CD14-positive monocyte (primary cell): ENCODE measurements around the gene AOAH. TPM values are rescaled to one million over a fixed set of nuclear protein-coding genes. Genes with fewer than 3 reads are reported as not detected.

Source experiments
- DNase-seq, 3 donors: peaks; one replicate each; pipeline ENCODE4 v3.0.0-alpha.2; 2011 to 2022
- H2AFZ ChIP-seq: 2 replicates; pipeline ENCODE4 v1.6.0; 2012; ENCODE audit warnings: mild to moderate bottlenecking, low read depth, low read length, inconsistent platforms; ENCODE audit not compliant: insufficient read depth, poor library complexity, severe bottlenecking
- H3K27ac ChIP-seq, 2 donors: 1 replicate in 1 of 2; 2 replicates in 1 of 2; pipeline ENCODE4 v1.5.1; 2012 to 2013; ENCODE audit warnings: low read length in 2 of 2, control low read depth in 1 of 2, inconsistent platforms in 1 of 2, low read depth in 1 of 2, mild to moderate bottlenecking in 1 of 2
- H3K27me3 ChIP-seq, 2 donors: one replicate each; pipeline versions ENCODE4 v1.6.0 to v1.6.1; 2011 to 2013; ENCODE audit warnings: low read length in 2 of 2; ENCODE audit not compliant: control insufficient read depth in 2 of 2, insufficient read depth in 2 of 2
- H3K36me3 ChIP-seq, 2 donors: replicated peaks in 1 of 2; 1 replicate in 1 of 2; 2 replicates in 1 of 2; pipeline versions ENCODE4 v1.5.1 to v1.6.1; 2012 to 2013; ENCODE audit warnings: low read length in 2 of 2, control low read depth in 1 of 2, inconsistent platforms in 1 of 2, mild to moderate bottlenecking in 1 of 2; ENCODE audit not compliant: insufficient read depth in 2 of 2, control insufficient read depth in 1 of 2
- H3K4me1 ChIP-seq, 2 donors: 1 replicate in 1 of 2; 2 replicates in 1 of 2; pipeline versions ENCODE4 v1.5.1 to v1.6.1; 2012 to 2013; ENCODE audit warnings: low read length in 2 of 2, control low read depth in 1 of 2, inconsistent platforms in 1 of 2, mild to moderate bottlenecking in 1 of 2, moderate library complexity in 1 of 2; ENCODE audit not compliant: insufficient read depth in 2 of 2, control insufficient read depth in 1 of 2
- H3K4me2 ChIP-seq: replicated peaks from 2 replicates; pipeline ENCODE3; 2012; ENCODE audit warnings: low read length, moderate library complexity, mild to moderate bottlenecking; ENCODE audit not compliant: poor library complexity, severe bottlenecking; ENCODE audit errors: extremely low read depth
- H3K4me3 ChIP-seq, 3 experiments: fragments of 200-600 bp in 1 of 3; sonication (generic) in 1 of 3; replicated peaks in 1 of 3; 1 replicate in 2 of 3; 2 replicates in 1 of 3; pipeline ENCODE4 v1.5.1; 2011 to 2013; ENCODE audit warnings: low read length in 3 of 3, mild to moderate bottlenecking in 3 of 3, control low read depth in 2 of 3, low read depth in 2 of 3, inconsistent platforms in 1 of 3, moderate library complexity in 1 of 3
- H3K79me2 ChIP-seq: 2 replicates; pipeline ENCODE4 v1.6.0; 2012; ENCODE audit warnings: mild to moderate bottlenecking, control low read depth, inconsistent platforms, low read length, moderate library complexity; ENCODE audit not compliant: insufficient read depth
- H3K9ac ChIP-seq: 2 replicates; pipeline ENCODE4 v1.6.0; 2017; ENCODE audit warnings: low read length, mild to moderate bottlenecking; ENCODE audit not compliant: insufficient read depth, poor library complexity, severe bottlenecking
- H3K9me3 ChIP-seq, 2 donors: replicated peaks in 1 of 2; 1 replicate in 1 of 2; 2 replicates in 1 of 2; pipeline versions ENCODE4 v1.5.1 to v1.6.1; 2012 to 2013; ENCODE audit warnings: low read length in 2 of 2, control low read depth in 1 of 2; ENCODE audit not compliant: control insufficient read depth in 1 of 2, insufficient read depth in 1 of 2
- H4K20me1 ChIP-seq: 2 replicates; pipeline ENCODE4 v1.6.0; 2012; ENCODE audit warnings: mild to moderate bottlenecking, low read length, control low read depth, moderate library complexity; ENCODE audit not compliant: insufficient read depth
- H3K27ac Mint-ChIP-seq, 7 donors: one replicate each; pipeline ENCODE4 v1.8.0; 2020; ENCODE audit warnings: mild to moderate bottlenecking in 7 of 7, mixed read lengths in 7 of 7, moderate library complexity in 6 of 7, inconsistent platforms in 2 of 7
- H3K27me3 Mint-ChIP-seq, 3 donors: one replicate each; pipeline ENCODE4 v1.8.0; 2021 to 2022; ENCODE audit warnings: low read depth in 3 of 3, mild to moderate bottlenecking in 3 of 3, mixed read lengths in 3 of 3, moderate library complexity in 3 of 3, inconsistent platforms in 1 of 3
- H3K36me3 Mint-ChIP-seq, 2 donors: one replicate each; pipeline ENCODE4 v1.8.0; 2020; ENCODE audit warnings: mixed read lengths in 2 of 2, inconsistent platforms in 1 of 2, mild to moderate bottlenecking in 1 of 2
- H3K4me1 Mint-ChIP-seq: one replicate; pipeline ENCODE4 v1.8.0; 2020; ENCODE audit warnings: mild to moderate bottlenecking, mixed read lengths
- H3K4me3 Mint-ChIP-seq, 2 donors: one replicate each; pipeline ENCODE4 v1.8.0; 2020; ENCODE audit warnings: mild to moderate bottlenecking in 2 of 2, mixed read lengths in 2 of 2, moderate library complexity in 1 of 2
- H3K9me3 Mint-ChIP-seq, 7 donors: one replicate each; pipeline ENCODE4 v1.8.0; 2020 to 2022; ENCODE audit warnings: mixed read lengths in 7 of 7, mild to moderate bottlenecking in 6 of 7, moderate library complexity in 6 of 7, inconsistent platforms in 2 of 7
- WGBS: methylation state at CpG from one replicate; pipeline ENCODE4 v1.1.5; 2013; ENCODE audit warnings: missing lambda C conversion rate; ENCODE audit not compliant: insufficient coverage; 5-methylcytosine and 5-hydroxymethylcytosine counted together
- intact Hi-C, 2 donors: fragments of 100-400 bp; cut with micrococcal nuclease; formaldehyde crosslinking; loops; one replicate each; pipeline versions ENCODE4 v1.15.0 to v1.15.1; 2023
- polyA plus RNA-seq, 3 donors: library from polyadenylated mRNA; depleted of rRNA in 1 of 3; unstranded in 2 of 3; stranded (reverse) in 1 of 3; fragments of 300-500 nt in 2 of 3; fragments of >200 nt in 1 of 3; fragmentation: Illumina TruSeq in 2 of 3; gene quantifications; 1 replicate in 2 of 3; 2 replicates in 1 of 3; pipeline ENCODE4 v1.2.3, GENCODE V29; 2012 to 2021
- TF ChIP-seq, protein P1 (sequence below): fragments of 200-600 bp; IDR thresholded peaks from one replicate; pipeline ENCODE4 v1.8.0; 2022; ENCODE audit warnings: antibody characterized with exemption, mild to moderate bottlenecking

The AOAH gene
- polyA plus RNA-seq, 3 donors: 305 to 467 (median 349) TPM

DNA sequence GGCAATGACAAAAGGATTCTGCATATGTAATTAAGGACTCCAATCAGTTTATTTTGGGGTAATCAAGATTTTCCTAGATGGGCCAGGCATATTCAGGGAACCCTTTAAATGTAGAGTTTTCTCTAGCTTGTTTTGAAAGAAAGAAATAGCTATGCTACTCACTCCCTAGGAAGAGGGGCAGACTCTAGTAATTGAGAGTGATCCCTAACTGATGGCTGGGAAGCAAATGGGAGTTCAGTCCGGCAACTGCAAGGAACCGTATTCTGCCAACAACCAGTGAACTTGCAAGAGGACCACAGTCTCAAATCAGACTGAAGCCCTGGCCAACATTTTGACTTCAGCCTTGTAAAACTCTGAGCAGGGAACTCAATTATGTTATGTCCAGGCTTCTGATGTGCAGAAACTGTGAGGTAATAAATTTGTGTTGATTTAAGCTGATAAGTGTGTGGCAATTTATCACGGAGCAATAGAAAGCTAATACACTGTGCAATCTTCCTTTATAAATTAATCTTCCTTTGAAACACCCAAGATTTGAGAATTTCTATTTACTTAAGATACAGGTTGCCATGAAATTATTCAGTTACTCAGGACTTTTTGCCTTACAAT, 14.0 kb downstream of the AOAH start:
- peaks cover 28 to 64% of the 10 kb centered on the region in 2 donors for H3K36me3 ChIP-seq
- no peaks in the 10 kb centered on the region for H3K27me3 ChIP-seq
- no peak for DNase-seq
- Mint-ChIP-seq H3K27me3 (no peaks in the 10 kb centered on the region), H3K9me3 (peaks cover 3 to 12% (median 8%) of the 10 kb centered on the region in 7 donors), H3K4me3 (no peak overlapping the region), H3K4me1 (peaks cover 76% of the 10 kb centered on the region), H3K27ac (peak overlapping the region in 3 of 7 donors; percentile 46 to 57 (median 48)), H3K36me3 (peaks cover 62 to 77% of the 10 kb centered on the region in 2 donors)
- peaks cover 74% of the 10 kb centered on the region for H4K20me1 ChIP-seq
- peaks cover 87% of the 10 kb centered on the region for H3K79me2 ChIP-seq
- TF ChIP-seq, protein P1, sequence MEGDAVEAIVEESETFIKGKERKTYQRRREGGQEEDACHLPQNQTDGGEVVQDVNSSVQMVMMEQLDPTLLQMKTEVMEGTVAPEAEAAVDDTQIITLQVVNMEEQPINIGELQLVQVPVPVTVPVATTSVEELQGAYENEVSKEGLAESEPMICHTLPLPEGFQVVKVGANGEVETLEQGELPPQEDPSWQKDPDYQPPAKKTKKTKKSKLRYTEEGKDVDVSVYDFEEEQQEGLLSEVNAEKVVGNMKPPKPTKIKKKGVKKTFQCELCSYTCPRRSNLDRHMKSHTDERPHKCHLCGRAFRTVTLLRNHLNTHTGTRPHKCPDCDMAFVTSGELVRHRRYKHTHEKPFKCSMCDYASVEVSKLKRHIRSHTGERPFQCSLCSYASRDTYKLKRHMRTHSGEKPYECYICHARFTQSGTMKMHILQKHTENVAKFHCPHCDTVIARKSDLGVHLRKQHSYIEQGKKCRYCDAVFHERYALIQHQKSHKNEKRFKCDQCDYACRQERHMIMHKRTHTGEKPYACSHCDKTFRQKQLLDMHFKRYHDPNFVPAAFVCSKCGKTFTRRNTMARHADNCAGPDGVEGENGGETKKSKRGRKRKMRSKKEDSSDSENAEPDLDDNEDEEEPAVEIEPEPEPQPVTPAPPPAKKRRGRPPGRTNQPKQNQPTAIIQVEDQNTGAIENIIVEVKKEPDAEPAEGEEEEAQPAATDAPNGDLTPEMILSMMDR: no peak
- peak overlapping the region in 1 of 2 donors; percentile 65 for H3K27ac ChIP-seq
- H3K9me3 ChIP-seq: peaks cover 0 to 8% of the 10 kb centered on the region in 2 donors
- WGBS: 100% methylated on average over 2 of the region's 3 CpGs
- no peak overlapping the region for H2AFZ ChIP-seq
- H3K4me3 ChIP-seq: no peak overlapping the region
- intact Hi-C loops: no loop called here
- H3K4me1 ChIP-seq: peaks cover 9 to 24% of the 10 kb centered on the region in 2 donors
- H3K4me2 ChIP-seq: no peak overlapping the region
- H3K9ac ChIP-seq: no peak overlapping the region

DNA sequence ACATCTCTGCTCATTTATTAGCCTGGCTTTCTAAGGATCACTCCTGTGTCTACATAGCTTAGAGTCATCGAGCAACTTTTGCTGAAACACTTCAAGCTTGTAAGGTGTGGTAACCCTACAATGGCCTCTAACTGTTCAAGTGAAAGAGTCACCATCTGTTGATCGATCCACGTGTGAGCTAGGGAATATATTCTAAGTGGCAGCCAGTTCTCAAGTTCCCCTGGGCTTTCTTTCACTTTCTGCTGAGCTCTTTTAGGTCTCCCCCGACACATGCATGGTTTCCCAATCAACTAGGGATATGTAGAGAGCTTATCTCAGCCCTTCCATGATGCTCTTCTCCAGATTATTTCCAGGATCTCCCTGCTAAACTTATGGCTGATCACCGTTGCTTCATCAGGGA, 15.5 kb downstream of the AOAH start:
- H3K9me3 Mint-ChIP-seq: peaks cover 3 to 14% (median 11%) of the 10 kb centered on the region in 7 donors
- peaks cover 0 to 8% of the 10 kb centered on the region in 2 donors for H3K9me3 ChIP-seq
- H3K27me3 Mint-ChIP-seq: no peaks in the 10 kb centered on the region
- TF ChIP-seq, protein P1: no peak
- H3K4me1 ChIP-seq: peaks cover 9 to 24% of the 10 kb centered on the region in 2 donors
- no peak for DNase-seq
- H3K4me2 ChIP-seq: no peak overlapping the region
- peak overlapping the region in 1 of 2 donors; percentile 65 for H3K27ac ChIP-seq
- intact Hi-C loops: no loop called here
- no peak overlapping the region for H3K4me3 ChIP-seq
- H3K9ac ChIP-seq: no peak overlapping the region
- peak overlapping the region in 6 of 7 donors; percentile 38 to 80 (median 58) for H3K27ac Mint-ChIP-seq
- no peak overlapping the region for H2AFZ ChIP-seq
- H3K36me3 ChIP-seq: peaks cover 28 to 66% of the 10 kb centered on the region in 2 donors
- H3K4me1 Mint-ChIP-seq: peaks cover 76% of the 10 kb centered on the region
- peaks cover 75 to 86% of the 10 kb centered on the region in 2 donors for H3K36me3 Mint-ChIP-seq
- H4K20me1 ChIP-seq: peaks cover 90% of the 10 kb centered on the region
- H3K27me3 ChIP-seq: no peaks in the 10 kb centered on the region
- 50% methylated on average over 4 of the region's 5 CpGs for WGBS
- H3K4me3 Mint-ChIP-seq: no peak overlapping the region
- peaks cover 93% of the 10 kb centered on the region for H3K79me2 ChIP-seq
